GM23248 (cell line): ENCODE measurements around the gene TRIM73.
"Not testable (repeated sequence)": the region's sequence is repeated elsewhere in the genome, so short reads cannot be mapped to it uniquely, and the experiment has no call there.

Experiments
- EZH2 ChIP-seq: fragments of 200-600 bp; sonication (generic); IDR thresholded peaks from 2 replicates; pipeline ENCODE4 v1.6.1; 2018; ENCODE audit warnings: antibody characterized with exemption, mild to moderate bottlenecking; ENCODE audit not compliant: insufficient read depth, poor library complexity, severe bottlenecking
- EZH2phosphoT487 ChIP-seq: fragments of 200-600 bp; sonication (generic); IDR thresholded peaks from 2 replicates; pipeline ENCODE4 v1.6.1; 2018; ENCODE audit warnings: antibody characterized with exemption, moderate library complexity, mild to moderate bottlenecking, low read depth; ENCODE audit not compliant: insufficient read depth

DNA sequence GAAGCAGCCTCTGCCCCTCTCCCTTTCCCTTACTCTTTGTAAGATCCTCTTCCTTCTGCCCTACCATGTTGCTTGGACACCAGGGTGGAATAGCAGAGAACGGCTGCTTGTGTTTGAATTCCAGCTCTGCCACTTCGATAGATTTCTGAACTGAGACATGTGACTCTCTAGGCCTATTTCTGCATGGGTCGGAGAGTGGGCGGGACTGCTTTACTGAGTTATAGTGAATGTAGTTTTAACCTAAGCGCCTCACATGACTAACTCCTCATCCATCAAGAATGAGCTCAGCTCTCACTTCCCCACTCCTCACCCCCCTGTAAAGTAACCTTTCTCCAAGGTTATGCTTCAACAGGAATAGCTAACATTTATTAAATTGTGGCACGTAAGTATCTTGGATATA, 18.8 kb downstream of the TRIM73 start:
- not testable (repeated sequence) for TF ChIP-seq EZH2, EZH2phosphoT487
